ENCODE measurements around the gene PAXX. TPM values are rescaled to one million over a fixed set of nuclear protein-coding genes. Genes with fewer than 3 reads are reported as not detected.

PAXX gene
- total RNA-seq, 4 donors from 2014 or later = 5.1 to 30.6 (median 26.9) TPM

- TF ChIP-seq, protein P1, sequence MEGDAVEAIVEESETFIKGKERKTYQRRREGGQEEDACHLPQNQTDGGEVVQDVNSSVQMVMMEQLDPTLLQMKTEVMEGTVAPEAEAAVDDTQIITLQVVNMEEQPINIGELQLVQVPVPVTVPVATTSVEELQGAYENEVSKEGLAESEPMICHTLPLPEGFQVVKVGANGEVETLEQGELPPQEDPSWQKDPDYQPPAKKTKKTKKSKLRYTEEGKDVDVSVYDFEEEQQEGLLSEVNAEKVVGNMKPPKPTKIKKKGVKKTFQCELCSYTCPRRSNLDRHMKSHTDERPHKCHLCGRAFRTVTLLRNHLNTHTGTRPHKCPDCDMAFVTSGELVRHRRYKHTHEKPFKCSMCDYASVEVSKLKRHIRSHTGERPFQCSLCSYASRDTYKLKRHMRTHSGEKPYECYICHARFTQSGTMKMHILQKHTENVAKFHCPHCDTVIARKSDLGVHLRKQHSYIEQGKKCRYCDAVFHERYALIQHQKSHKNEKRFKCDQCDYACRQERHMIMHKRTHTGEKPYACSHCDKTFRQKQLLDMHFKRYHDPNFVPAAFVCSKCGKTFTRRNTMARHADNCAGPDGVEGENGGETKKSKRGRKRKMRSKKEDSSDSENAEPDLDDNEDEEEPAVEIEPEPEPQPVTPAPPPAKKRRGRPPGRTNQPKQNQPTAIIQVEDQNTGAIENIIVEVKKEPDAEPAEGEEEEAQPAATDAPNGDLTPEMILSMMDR (IDR thresholded peaks at IDR 0.05; ENCODE audit: low read depth) = no peak
Measured at GRCh38 chr9:136951541-136952320, 40.5 kb upstream of the PAXX start, which contains the start of gene LCN12. Gene LCN12 (plus strand): TSS chr9:136952273. CDS start chr9:136952328, 55 bp downstream.

DNA sequence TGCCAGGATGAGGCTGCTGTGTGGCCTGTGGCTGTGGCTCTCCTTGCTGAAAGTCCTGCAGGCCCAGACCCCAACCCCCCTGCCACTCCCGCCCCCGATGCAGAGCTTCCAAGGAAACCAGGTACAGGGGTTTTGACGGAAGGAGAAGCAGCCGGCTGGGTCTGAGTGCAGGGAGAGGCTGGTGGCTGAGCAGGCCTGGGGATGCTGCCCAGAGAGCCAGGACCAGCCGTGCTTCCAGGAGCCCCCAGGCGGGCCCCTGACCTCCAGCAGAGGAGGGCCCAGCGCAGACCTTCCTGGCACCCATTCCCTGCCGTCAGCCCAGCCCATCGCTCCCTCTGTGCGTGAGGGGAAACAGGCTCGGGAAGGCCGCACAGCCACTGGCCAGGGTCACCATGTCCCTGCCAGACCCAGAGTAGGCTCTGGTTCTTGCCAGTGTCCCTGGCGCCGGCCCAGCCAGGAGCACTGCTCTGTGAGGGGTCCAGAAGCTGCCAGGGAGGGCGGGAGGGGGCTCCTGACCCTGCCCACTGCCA, 39.8 kb upstream of the PAXX start:
- TF ChIP-seq, protein P1 (IDR thresholded peaks at IDR 0.05; ENCODE audit: low read depth) = no peak

GRCh38 chr9:136952876-136953770, 39.1 kb upstream of the PAXX start:
- TF ChIP-seq, protein P1 (IDR thresholded peaks at IDR 0.05; ENCODE audit: low read depth) = no peak

GRCh38 chr9:136953771-136954269, 38.4 kb upstream of the PAXX start:
- TF ChIP-seq, protein P1 (IDR thresholded peaks at IDR 0.05; ENCODE audit: low read depth) = no peak

DNA sequence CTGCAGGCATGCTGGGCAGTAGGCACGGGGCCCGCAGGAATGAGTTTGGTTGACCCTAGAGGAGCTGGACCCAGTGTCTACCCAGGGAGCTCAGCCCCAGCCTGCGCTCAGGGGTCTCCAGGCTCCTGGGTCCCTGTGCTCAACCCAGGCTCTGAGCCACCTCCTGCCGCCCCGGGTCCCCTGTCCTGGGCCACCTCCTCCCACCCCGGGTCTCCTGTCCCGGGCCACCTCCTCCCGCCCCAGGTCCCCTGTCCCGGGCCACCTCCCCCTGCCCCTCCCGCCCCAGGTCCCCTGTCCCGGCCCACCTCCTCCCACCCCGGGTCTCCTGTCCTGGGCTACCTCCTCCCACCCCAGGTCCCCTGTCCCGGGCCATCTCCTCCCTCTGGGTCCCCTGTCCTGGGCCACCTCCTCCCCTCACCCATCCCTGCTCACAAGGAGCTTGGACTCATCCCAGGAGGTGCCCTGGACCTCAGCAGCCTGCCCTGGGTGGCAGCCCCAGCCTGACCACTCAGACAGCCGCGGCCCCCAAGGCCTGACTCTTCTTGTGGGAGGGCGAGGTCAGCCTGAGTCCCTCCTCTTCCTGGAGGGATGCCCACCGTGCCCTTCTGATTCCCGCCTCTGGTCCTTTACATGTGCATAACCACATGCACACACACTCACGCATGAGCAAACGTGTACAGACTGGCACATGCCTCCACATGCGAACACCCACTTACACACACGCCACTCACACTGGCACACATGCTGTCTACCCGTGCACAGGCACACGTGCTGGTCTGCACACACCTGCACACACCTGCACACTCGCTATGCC, 37.7 kb upstream of the PAXX start:
- TF ChIP-seq, protein P1 (IDR thresholded peaks at IDR 0.05; ENCODE audit: low read depth) = no peak

GRCh38 chr9:136955202-136955942, 36.9 kb upstream of the PAXX start:
- TF ChIP-seq, protein P1 (IDR thresholded peaks at IDR 0.05; ENCODE audit: low read depth) = no peak

Data from subcutaneous adipose tissue (tissue), 4 donors.